ENCODE measurements around the gene RIT1.

DNA sequence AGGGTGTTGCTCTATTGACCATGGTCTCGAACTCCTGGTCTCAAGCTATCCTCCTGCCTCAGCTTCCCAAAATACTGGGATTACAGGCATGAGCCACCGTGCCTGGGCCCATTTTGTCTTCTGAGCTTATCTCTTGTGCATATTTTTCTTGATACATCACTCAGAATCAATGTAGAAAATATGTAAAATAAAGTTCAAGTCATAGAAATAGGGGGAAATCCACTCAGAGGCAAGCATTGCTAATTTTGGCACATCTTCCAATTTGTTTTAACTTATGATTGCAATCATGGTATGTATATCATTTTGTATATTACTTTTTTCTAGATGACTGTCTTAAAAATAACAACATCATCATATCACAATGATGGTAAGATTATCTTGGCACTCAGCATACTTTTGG, 21.6 kb downstream of the RIT1 start:
- no peak for TF ChIP-seq POLR2A (IDR thresholded peaks at IDR 0.05)
- TF ChIP-seq, protein P1, sequence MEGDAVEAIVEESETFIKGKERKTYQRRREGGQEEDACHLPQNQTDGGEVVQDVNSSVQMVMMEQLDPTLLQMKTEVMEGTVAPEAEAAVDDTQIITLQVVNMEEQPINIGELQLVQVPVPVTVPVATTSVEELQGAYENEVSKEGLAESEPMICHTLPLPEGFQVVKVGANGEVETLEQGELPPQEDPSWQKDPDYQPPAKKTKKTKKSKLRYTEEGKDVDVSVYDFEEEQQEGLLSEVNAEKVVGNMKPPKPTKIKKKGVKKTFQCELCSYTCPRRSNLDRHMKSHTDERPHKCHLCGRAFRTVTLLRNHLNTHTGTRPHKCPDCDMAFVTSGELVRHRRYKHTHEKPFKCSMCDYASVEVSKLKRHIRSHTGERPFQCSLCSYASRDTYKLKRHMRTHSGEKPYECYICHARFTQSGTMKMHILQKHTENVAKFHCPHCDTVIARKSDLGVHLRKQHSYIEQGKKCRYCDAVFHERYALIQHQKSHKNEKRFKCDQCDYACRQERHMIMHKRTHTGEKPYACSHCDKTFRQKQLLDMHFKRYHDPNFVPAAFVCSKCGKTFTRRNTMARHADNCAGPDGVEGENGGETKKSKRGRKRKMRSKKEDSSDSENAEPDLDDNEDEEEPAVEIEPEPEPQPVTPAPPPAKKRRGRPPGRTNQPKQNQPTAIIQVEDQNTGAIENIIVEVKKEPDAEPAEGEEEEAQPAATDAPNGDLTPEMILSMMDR (IDR thresholded peaks at IDR 0.05): no peak
